ENCODE data around the gene MAP3K12. TPM values are rescaled to one million over a fixed set of nuclear protein-coding genes. Genes with fewer than 3 reads are reported as not detected.

Gene MAP3K12
- total RNA-seq, 2 donors from 2014 or later: 27.9 to 36.8 TPM

- Histone ChIP-seq H3K36me3 (peaks cover 64% of the 10 kb centered on the region), H3K9me3 (no peaks in the 10 kb centered on the region), H3K27me3 (replicated peaks; ENCODE audit: insufficient read depth) (no peaks in the 10 kb centered on the region), H3K27ac (no peak overlapping the region), H3K4me3 (no peak overlapping the region), H3K4me1 (ENCODE audit: control insufficient read depth in 1 of 2, low read depth in 2 of 2) (no peaks in the 10 kb centered on the region)
- TF ChIP-seq CTCF (IDR thresholded peaks at IDR 0.05): no peak
- ATAC-seq (ENCODE audit: insufficient number of reproducible peaks, low FRiP score, low read depth) (no peak), DNase-seq (ENCODE audit: low spot score) (no peak)
Observed at GRCh38 chr12:53530920-53531319, 31.7 kb upstream of the MAP3K12 start.

GRCh38 chr12:53530061-53530460, 30.8 kb upstream of the MAP3K12 start:
- Histone ChIP-seq H3K9me3 (no peaks in the 10 kb centered on the region), H3K4me3 (no peak overlapping the region), H3K36me3 (peaks cover 63% of the 10 kb centered on the region), H3K27ac (no peak overlapping the region), H3K4me1 (ENCODE audit: control insufficient read depth in 1 of 2, low read depth in 2 of 2) (no peaks in the 10 kb centered on the region), H3K27me3 (replicated peaks; ENCODE audit: insufficient read depth) (no peaks in the 10 kb centered on the region)
- no peak for TF ChIP-seq CTCF (IDR thresholded peaks at IDR 0.05)
- ATAC-seq (ENCODE audit: insufficient number of reproducible peaks, low FRiP score, low read depth) (no peak), DNase-seq (ENCODE audit: low spot score) (no peak)

- H3K9me3 ChIP-seq: no peaks in the 10 kb centered on the region
- no peak overlapping the region for H3K27ac ChIP-seq
- H3K4me1 ChIP-seq (ENCODE audit: control insufficient read depth in 1 of 2, low read depth in 2 of 2): no peaks in the 10 kb centered on the region
- no peak for TF ChIP-seq CTCF (IDR thresholded peaks at IDR 0.05)
- no peak overlapping the region for H3K4me3 ChIP-seq
- H3K27me3 ChIP-seq (replicated peaks; ENCODE audit: insufficient read depth): no peaks in the 10 kb centered on the region
- ATAC-seq (ENCODE audit: insufficient number of reproducible peaks, low FRiP score, low read depth) (no peak), DNase-seq (ENCODE audit: low spot score) (no peak)
- H3K36me3 ChIP-seq: peaks cover 62% of the 10 kb centered on the region
Observed at GRCh38 chr12:53524476-53524875, 25.2 kb upstream of the MAP3K12 start.

GRCh38 chr12:53523131-53523530, 23.9 kb upstream of the MAP3K12 start:
- H3K27ac ChIP-seq: no peak overlapping the region
- ATAC-seq (ENCODE audit: insufficient number of reproducible peaks, low FRiP score, low read depth) (no peak), DNase-seq (ENCODE audit: low spot score) (no peak)
- H3K36me3 ChIP-seq: peaks cover 61% of the 10 kb centered on the region
- no peaks in the 10 kb centered on the region for H3K9me3 ChIP-seq
- TF ChIP-seq CTCF (IDR thresholded peaks at IDR 0.05): no peak
- no peaks in the 10 kb centered on the region for H3K4me1 ChIP-seq (ENCODE audit: control insufficient read depth in 1 of 2, low read depth in 2 of 2)
- H3K27me3 ChIP-seq (replicated peaks; ENCODE audit: insufficient read depth): no peaks in the 10 kb centered on the region
- H3K4me3 ChIP-seq: no peak overlapping the region

- H3K4me1 ChIP-seq (ENCODE audit: control insufficient read depth in 1 of 2, low read depth in 2 of 2): peaks cover 0 to 8% of the 10 kb centered on the region in 2 donors
- no peak overlapping the region for H3K27ac ChIP-seq
- no peaks in the 10 kb centered on the region for H3K27me3 ChIP-seq (replicated peaks; ENCODE audit: insufficient read depth)
- ATAC-seq (ENCODE audit: insufficient number of reproducible peaks, low FRiP score, low read depth) (no peak), DNase-seq (ENCODE audit: low spot score) (no peak)
- H3K4me3 ChIP-seq: no peak overlapping the region
- TF ChIP-seq CTCF (IDR thresholded peaks at IDR 0.05): no peak
- peaks cover 79% of the 10 kb centered on the region for H3K36me3 ChIP-seq
- no peaks in the 10 kb centered on the region for H3K9me3 ChIP-seq
Observed at GRCh38 chr12:53518381-53518780, 19.1 kb upstream of the MAP3K12 start.

All from thoracic aorta (tissue), 2 donors.